Myocyte (in vitro differentiated cells): ENCODE measurements around the gene CDCA4. TPM values are rescaled to one million over a fixed set of nuclear protein-coding genes. Genes with fewer than 3 reads are reported as not detected.

ENCODE experiments used
- DNase-seq: peaks from one replicate; pipeline ENCODE4 v3.0.0-alpha.2; 2012; ENCODE audit warnings: low read depth
- total RNA-seq: library from RNA; depleted of rRNA; stranded (reverse); fragments of >200 nt; gene quantifications from 2 replicates; pipeline ENCODE4 v1.2.3, GENCODE V29; 2014

Gene CDCA4
- total RNA-seq, 1 donor from 2014 or later: 15.9 TPM

DNA sequence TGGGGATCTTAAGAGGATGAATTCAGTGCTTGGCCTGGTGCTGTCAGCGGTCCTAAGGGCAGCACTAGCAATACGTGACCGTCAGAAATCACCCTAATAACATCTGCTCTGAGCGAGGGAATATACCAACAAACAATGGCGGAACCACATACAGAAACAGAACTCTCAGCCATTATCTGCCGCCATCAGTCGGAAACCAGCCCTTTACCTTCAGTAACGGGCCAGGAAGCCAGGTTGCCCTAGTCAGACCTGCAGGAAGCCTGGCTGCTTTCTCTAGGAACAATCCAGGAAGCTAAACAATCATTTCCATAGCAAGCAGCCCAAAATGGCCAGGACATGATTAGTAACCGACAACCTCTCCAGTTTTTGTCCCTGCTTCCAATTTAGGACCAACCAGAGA lies 5.6 kb downstream of the CDCA4 start:
- no peak for DNase-seq

DNA sequence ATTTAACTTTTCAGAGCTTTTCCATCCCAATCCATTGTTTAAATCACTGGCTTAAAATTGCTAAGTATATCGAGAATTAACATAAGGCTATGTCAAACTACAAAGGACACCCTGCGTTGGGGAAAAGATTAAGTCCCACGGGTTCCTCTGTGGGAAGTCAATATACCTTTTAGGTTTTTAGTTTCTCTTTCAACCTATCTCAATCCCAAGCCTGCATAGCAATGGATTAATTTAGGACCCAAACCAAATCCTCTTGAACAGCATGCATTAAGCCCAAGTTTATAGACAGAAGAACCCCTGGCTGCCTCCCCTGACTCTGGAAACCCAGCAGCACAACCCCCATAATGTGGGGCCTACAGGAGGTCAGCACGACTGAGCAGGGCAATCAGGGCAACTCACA lies 6.3 kb downstream of the CDCA4 start:
- no peak for DNase-seq

DNA sequence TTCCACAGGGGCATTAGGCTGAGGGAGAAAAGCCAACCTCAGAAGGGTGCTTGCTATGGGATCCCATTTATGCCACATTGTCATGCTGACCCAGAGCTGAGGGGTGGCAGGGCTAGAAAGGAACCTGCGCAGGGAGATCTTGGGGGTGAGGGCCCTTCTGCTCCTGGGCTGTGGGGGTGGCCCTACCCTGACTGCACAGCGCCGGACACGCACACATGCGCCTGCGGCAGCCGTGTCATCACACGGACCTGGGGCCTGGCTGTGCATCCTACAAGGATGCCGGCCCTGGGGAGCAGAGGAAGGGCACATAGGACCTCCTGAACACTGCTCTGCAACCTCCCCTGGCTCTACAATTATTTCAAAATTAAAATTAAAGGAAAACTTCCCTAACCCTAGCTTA lies 6.9 kb downstream of the CDCA4 start:
- no peak for DNase-seq

DNA sequence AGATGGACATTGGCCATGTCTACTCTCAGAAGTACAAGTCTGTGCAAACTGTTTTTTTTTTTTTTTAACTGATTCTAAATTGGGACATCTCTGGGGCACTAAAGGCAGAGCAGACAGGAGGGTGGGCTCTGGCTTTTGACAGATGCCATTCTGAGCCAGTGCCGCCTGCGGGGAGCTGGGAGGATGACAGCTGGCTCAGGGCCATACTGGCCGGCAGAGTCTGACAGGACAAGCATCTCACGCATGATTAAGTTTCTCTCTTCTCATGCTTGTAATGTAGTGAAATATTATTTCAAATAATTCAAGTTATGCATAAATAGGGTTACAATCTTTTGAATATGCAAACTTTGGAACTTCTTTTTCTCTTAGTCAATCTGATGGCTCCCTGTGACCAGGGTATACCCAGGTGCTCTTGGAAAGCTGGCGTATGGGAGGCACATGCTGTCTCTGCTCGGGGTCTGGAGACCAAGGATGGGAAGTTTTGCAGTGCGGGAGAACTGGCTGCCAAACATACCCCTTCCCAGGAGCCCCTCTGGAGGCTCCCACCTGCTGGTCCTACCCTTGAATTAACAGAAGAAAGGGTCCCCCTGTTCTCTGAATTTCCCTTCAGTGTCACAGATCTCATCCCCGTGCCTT lies 7.6 kb downstream of the CDCA4 start:
- peak; percentile 75 for DNase-seq

DNA sequence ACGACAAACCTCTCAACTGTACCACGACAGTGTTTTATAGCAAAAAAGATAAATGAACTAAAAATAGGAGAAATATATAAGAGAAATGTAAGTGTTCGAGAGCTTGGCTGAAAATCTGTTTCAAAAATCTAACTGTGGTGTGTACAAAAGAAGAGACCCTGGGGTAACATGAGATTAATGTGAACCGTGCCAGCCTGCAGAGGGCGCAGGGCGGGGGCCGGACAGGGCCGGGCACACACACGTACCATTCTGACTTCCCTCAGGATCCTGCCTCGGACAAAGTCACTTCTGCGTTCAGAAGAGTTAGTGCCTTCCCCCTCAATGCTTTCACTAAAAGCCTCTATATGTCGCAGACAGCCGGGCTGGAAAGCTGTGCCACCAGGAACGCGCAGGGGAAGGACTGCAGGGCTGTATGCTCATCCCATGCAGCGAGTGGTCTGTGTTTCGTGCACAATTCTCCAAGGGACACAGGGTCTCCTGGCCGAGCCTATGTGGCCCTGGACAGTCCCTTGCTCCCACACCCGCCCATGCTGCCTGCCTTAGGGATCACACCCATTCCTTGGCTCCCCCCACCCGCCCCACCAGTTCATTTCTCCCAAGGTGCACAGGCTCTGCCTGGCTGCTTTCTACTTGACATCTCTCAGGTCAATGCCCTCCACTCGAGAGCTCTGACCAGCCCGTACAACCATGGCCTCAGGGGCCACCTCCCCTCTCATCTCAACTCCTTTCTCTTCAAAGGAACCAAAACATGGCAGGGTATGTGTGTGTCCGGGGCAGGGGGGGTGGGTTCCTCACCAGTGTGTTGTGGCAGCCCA lies 8.5 kb downstream of the CDCA4 start:
- DNase-seq: no peak

DNA sequence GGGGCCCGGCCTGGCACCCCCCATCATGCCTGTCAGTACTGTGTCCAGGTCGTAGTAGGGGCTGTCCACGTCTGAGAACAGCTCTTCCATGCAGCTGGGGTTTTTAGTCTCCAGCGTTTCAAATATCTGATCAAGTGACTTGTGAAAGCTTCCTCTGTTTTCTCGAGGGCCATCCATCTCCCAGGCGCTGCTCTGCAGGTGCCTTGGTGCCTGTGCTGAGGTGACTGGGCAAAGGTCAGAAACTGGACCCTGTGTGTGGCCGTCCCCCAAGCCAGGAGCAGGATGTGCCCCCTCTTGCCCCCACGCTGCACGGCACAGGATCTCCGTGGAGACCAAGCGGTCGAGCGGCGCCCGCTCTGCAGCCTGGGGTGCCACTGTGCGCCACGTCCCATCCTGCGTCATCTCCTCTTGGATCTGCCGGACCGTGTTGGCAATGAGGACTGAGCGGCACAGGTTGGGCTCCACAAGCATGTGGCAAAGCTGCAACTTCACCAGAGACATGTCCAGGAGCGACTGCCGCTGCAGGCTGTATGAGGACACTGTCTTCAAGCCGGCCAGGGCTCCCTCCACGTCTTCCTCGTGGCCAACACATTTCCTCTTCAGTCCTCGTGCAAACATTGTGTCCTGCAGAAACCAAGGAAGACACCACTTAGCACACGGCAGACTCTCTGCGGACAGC lies 9.4 kb downstream of the CDCA4 start:
- DNase-seq: no peak

DNA sequence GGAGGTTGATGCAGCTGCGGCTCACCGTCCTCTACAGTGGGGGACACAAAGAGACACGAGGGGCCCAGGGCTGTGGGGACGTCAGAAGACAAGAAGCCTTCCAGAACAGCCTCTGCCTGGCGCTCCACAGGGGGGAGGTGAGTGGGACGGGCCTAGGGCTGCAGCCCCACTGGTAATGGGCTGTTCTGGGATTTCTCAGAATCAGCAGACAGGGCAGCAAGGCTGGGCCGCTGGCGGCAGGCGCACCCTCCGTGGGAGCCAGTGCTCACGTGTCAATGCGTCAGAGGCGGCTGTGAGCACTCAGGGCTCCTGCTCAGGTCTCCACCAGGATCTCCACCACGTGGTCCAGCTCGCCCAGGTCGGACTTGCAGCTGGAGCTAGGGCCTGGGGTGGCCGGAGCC lies 10.0 kb downstream of the CDCA4 start:
- DNase-seq: no peak

DNA sequence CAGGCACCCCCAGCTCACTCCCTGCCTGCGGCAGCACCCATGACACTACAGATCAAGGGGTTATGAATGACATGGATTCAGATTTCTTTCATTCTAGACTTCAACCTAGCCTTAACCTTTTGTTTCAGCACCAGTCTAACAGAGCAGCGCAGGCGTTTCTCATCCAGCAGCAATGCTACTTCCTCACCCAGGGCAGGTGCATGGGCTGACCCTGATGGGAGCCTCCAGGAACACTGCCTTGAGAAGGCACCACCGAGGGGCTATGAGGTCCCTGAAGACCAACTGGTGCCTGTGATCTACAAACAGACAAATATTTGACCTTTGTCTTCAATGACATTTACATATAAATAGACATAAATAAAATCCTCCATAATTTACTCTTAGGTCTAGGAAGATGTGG lies 10.8 kb downstream of the CDCA4 start:
- DNase-seq: no peak

DNA sequence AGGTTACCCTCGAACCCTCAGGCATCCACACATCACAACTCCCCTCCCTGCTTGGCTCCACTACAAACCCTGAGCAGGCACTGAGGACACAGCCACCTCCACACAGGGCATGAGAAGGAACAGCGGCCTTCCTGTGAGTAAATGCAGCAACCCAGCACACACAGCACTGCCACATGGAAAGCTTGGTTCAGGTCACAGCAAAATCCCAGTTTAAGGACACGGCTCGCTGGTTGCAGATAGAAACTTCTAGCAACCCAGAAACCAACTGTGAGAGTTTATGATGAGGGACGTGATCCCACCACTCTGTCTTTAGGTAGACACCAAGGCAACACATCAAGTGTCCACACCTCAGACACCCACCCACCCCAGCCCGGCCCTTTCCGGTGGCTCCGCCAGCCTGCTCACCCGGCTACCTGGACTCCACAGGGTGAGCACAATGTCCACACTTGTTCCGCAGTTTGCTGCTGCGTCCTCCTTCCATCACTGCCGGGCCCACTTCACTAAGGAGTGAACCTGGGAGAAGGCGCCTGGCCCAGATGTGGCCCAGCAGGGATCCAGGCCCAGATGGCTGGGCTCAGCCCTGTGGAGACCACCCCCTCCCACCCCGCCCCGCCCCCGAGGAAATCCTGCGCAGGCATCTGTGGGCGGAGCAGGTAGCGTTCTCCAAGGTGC lies 13.2 kb downstream of the CDCA4 start:
- DNase-seq: no peak

DNA sequence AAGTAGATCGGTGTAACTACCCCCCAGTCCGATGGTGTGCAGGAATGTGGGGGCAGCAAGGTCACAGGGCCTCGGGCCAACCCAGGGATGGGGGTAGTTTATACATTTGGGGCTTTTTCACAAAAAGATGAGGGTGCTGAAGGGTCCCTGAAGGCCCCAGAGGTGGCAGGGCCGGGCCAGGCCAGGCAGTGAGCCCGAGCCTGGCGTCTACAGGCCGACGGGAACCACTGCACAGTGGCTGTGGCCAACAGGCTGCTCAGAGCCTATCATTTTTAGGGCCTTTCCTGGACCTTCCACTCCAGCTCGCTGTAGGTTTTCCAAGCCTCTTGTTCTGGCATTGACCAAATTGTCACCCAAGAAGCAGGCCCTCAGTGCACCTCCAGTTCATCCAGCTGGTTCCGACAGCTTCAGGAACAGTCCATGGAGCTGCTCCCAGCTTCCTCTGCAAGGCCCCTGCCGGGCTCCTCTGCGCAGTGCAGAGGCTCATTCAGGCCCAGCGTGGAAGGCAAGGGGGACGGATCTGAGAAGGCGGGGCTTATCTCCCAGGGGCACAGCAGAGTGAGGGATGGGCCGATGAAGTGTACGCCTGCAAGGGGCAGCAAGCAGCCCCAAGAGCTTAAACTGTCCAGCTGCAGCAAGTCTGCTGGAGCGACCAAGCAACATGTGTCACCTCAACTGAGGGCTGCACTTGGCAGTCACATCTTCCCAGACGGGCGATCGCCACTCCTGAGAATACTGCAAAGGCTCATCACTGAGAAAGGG lies 13.9 kb downstream of the CDCA4 start:
- DNase-seq: no peak

DNA sequence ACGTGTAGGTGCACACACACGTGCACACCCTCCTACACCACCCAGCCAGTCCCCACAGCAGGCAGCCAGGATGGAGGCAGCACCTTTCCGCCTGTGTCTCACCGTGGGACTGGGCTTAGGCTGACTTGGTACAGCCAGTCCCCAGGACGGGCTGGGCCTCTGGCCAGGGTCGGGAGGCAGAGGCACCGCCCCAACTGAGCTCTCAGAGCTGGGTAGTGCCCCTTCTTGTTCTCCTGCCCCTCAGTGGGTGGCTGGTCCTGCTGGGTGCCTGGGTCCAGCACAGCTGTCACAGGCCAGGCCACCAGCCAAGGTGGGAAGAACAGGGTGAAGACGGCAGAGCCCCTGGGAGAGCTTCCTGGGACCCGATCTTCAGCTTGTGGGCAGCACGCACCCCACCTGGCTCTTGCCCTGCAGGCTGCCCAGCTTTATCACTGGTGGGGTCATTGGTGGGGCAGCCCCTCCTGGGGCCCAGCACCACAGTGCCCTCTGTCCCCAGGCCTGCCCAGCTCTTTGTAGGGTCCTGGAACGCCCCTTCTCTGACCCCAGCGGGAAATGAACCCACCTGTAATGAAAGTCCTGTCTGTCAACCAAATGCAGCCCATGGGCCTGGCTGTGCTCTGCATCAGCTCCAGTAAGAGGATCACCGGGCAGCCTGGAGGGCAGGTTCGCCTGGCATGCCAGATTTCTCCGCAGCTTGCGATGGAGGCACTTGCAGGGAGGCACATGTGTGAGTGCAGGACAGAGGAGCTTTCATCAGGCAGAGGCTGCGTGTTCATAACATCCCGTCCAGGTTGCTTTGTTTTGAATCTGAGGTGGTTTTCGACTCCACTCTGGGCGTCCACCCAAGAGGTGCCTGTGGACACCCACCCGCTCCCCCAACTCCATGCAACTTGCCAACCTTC lies 14.7 kb downstream of the CDCA4 start:
- DNase-seq: no peak

DNA sequence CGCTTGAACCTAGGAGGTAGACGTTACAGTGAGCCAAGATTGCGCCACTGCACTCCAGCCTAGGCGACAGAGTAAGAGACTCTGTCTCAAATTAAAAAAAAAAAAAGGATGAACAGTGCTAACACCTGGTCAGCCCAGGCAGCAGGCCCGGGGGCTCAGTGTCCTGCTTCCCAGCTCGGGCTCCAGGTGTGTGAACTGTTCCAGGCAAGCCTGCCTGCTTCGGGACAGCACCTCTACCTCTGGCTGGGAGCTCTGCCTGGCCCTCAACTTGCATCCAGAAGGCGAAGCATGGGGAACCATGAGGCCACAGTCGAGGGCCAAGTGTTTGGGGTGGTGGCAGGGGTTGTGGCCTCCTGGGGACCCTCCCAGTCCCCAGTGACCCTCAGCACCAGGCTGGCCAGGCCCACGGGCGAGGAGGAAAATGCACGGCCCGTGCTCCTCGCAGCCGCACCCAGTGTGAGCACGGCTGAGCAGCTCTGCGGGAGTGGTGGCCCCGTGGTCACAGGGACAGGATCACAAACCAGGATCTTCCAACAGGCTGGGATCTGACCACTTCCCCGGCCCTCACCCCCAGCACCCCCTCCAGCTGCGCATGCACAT lies 15.5 kb downstream of the CDCA4 start:
- DNase-seq: no peak

DNA sequence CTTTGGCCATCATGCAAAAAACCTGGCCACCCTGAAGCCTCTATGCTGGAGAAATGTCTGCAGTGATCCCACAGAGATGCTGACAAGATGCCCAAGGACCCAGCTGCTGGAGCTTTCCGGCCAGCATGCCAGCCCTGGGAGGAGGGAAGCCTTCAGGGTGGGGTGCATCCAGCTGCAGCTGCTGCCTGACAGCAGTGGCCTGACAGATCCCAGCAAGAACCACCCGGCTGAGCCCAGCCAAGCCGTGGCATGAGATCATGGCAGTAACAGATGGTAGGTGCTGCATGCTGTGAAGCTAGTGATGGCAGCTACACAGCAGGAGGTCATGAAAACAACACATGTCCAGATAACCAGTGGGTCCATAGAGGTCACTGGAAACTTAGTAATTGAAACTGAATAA lies 21.5 kb downstream of the CDCA4 start:
- DNase-seq: peak; percentile 49

DNA sequence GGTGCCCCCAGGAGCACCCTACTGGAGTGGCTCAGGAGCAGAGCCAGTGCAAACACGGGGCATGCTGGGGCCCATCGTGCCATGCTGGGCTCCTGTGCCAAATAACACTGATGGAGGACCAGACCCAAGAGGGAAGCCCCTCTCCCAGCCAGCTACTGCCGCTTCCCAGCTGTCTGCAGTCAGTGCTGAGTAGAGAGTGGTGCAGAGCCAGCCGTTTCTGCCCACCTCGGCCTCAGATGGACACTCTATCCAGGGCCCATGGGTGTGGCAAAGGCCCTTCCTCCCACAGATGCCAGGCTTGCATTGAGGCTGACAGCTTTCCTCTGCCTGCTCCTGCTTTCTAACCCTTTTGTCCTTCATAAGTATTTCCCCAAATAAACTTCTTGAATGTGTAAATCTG lies 22.1 kb downstream of the CDCA4 start:
- no peak for DNase-seq

DNA sequence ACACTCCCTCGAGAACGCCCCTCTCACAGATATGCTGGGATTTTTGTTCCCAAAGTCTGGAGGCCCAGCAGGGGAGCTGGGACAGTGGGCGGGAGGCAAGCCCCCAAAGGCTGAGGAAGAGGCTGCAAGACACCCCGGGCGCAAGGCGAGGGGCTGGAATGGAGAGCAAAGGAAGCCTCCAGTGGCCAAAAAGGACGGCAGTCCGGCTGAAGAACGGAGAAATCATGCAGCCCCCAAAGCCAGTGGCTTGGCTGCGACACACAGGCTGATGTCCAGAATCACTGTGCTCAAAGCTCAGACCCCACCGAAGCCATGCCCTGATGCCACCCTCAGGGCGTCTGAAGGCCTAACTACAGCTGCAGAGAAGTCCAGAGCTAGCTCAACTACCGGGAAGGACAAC lies 24.4 kb downstream of the CDCA4 start:
- DNase-seq: no peak

DNA sequence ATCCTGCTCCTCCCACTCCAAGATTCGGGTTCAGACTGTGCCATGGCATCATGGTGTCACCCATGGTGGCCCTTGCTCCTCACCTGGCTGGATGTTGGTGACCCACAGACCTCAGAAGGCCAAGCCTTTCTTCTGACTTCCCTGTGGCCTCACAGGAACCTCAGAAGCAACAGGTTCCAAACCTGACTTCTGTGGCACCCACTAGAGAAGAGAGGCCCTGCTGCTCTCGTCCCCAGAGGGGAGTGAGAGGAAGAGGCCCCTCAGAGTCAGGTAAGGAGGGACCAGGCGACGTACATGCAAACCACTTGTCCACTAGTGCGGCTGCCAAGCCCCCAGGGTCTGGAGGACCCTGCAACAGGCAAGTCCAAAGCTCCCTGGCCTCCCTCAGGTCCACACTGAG lies 24.9 kb downstream of the CDCA4 start:
- DNase-seq: no peak

DNA sequence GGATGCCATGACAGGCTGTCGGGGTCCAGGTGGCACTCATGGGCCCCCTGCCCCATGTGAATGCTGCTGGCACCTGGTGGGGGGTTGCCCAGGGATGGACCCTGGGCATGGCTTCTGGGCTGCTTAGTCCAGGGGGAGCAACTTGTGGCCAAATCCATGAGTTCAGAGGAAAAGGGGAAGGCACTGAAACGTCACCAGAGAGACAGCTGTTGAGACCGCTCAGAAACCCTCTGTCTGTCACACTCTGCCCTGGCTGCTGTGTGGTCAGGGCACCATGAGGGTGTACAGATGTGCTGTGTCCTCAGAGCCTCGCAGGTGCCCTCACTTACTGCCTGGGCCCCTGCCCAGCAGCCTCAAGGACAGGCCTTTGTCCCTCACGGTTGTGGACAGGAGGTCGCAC lies 25.9 kb downstream of the CDCA4 start:
- peak; percentile 58 for DNase-seq

DNA sequence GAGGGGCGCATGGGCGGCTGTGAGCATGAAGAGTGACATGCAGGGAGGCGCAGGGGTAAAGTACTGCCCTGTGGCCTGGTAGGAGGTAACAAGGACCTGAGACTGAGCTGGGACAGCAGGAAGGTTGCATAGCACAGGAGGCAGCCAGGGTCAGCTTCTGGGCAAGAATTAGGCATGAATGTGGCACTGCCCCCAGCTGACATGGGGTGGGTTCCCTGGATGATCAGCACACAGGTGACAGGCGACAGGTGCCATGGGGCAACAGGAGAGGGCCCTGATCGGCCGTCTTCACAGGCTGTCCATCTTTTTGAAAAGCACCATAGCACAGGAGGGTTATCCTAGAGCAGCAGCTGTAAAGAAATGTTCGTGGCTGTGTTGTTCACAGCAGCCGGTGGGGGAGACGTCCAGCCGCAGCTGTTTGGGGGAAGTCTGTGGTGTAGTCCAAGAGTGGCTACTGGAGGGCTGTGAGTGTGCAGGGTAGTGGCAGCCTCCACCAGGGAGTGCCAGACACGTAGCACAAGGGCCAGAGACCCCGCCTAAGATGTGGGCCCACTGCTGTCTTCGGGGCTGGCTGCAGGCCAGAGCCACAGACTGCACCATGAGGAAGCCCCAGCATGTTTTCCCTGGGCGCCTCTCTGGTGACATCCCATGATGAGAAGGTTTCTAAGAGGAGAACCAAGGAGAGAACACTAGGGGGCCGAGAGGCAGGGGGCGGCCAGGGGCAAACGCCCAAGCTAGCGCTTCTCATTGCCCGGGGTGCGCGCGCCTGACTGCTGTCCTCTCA lies 26.9 kb downstream of the CDCA4 start:
- peak; percentile 93 for DNase-seq

DNA sequence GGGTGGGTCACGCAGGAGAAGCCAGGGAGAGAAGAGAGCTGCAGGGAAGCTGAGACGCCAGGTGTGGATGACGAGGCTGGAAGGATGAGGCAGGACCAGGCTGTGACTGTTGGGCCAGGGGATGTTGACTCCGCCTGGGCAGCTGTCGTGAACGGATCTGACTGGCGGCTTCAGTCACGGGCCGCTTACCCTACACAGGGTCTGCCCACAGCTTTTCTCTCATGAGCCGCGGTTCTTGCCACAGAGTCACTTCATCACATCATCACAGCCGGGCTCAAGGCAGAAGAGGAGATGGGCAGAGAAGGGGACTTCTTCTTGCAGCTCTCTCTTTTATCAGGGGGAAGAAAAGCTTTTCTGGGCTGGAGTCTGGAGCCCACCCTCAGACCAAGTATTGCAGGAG lies 27.6 kb downstream of the CDCA4 start:
- no peak for DNase-seq
